Measurements from ENCODE around the gene NEUROD4.

Gene NEUROD4

GRCh38 chr12:55063291-55063690, 43.5 kb downstream of the NEUROD4 start:
- DNase-seq = no peak

DNA sequence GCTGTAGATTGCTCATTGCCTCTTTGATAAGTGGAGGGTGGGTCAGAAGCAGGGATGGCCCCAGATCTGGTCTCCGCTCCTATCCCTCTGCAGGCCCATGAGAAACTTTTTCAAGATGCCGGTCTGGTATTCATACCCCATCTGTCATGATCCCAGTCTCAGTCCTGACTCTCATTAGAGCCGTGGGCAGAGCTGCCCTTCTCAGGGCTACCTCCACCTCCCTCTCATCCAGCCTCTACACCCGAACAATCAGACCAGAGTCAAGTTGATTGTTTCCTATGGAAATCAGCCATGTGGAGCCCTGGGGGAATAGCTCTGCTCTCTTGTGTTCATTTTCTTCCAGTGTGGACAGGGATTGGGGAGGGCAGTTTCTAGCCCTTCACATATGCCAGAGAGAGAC, 45.8 kb downstream of the NEUROD4 start:
- no peak for DNase-seq

DNA sequence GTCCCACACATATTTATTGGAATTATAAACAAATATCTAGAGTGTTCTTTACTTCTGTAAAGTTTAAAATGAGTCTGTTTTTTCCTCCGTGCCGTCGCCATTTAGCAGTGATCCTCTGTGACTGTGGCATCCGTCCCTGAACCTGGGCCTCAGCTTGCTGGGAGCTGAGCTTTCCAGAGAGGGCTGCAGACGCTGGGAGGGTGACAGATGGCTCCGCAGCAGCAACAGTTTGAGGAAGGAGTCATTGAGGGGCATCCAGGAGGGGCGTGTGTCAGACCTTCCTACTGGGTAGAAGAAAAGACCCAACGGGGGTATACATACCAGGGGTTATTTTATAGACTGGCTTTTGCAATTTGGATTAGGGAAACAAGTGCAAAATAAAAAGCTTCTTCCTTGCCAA, 47.9 kb downstream of the NEUROD4 start:
- DNase-seq = no peak

GRCh38 chr12:55068416-55069010, 48.7 kb downstream of the NEUROD4 start:
- peak; percentile 47 for DNase-seq

DNA sequence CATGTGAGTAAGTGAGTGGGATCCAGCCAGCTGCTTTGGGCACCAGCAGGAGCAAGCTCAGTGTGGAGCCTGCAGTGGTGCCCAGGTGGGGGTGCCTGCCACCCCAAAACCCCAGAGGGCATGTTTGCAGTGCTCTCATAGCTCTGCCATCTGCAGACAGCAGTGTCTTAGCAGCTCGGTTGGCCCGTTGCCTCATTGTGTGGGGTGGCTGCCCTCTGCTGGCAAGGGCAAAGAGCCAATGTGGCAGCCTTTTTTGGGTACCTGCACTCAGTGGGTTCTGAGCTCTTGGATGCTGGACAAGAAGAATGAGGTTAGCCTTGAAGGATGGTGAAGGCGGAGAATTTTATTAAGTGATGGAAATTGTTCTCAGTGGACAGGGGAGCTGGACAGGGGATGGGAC, 52.3 kb downstream of the NEUROD4 start:
- DNase-seq = no peak

DNA sequence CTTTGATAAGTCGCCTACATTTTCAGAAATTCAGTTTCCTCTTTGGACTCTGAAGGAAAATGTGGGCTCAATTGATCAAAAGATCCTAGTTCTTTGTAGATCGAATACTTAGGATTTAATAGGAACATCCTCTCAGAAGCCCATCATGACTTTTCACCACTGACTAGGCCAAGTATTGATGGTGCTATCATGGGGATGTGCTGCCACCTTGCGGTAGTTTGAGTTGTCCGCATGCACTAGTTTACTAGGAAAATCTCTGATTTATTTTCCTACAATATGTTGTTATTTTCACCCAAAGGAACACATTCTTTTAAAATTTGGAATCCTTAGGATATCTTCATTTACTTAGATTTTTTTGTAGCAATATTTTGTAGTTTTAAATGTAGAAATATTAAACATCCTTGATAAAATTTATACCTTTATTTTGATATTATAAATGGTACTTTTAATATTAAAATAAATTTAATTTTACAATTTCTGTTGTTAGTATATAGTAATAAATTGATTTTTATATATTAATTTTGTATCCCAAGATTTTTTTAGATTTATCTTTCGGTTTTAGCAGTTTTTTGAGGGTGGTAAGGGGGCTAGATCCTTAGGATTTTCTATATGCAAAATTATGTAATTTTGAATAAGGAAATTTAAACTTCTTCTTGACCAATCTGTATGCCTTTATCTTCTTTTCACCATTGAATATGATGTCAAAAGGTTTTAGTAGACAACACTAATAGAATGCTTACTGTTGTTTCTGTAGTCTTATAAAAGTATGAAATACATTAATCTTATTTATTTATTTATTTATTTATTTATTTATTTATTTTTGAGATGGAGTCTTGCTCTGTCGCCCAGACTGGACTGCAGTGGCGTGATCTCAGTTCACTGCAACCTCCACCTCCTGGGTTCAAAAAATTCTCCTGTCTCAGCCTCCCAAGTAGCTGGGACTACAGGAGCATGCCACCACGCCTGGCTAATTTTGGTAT, 53.6 kb downstream of the NEUROD4 start:
- peak; percentile 61 for DNase-seq

DNA sequence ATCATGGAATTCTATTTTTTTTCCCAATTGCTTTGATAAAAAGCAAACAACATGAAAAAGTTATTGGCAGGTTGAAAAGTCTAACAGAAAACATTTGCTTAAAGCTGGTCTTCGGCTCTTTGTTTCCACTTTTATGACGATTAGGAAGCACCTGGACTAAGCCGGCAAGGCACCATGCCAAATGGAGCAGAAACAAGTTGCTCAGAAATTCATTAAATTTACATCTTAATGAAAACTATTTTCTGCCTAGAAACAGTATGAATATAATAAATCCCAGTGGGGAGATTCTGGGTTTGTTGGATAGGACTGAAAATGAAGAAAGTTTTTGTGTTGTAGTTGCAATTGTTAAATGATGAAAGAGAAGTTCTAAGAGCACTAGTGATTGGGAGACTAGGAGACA, 55.0 kb downstream of the NEUROD4 start:
- DNase-seq = no peak
